Large intestine (tissue), 3 donors: ENCODE measurements around the gene DGAT2. TPM values are rescaled to one million over a fixed set of nuclear protein-coding genes. Genes with fewer than 3 reads are reported as not detected.

Source experiments
- DNase-seq, 2 donors: peaks; one replicate each; pipeline versions ENCODE4 v3.0.0 to v3.0.0-alpha.2; 2013
- H3K27ac ChIP-seq: one replicate; pipeline ENCODE4 v1.5.1; 2013; ENCODE audit warnings: low read length
- H3K27me3 ChIP-seq: 2 replicates; pipeline ENCODE4 v1.6.1; 2013; ENCODE audit warnings: low read length; ENCODE audit not compliant: control insufficient read depth, insufficient read depth
- H3K36me3 ChIP-seq: 2 replicates; pipeline ENCODE4 v1.6.1; 2013; ENCODE audit warnings: low read length; ENCODE audit not compliant: control insufficient read depth, insufficient read depth
- H3K4me1 ChIP-seq: one replicate; pipeline ENCODE4 v1.6.1; 2013; ENCODE audit warnings: low read length; ENCODE audit not compliant: control insufficient read depth, insufficient read depth
- H3K4me3 ChIP-seq: one replicate; pipeline ENCODE4 v1.5.1; 2013; ENCODE audit warnings: low read length
- H3K9me3 ChIP-seq: one replicate; pipeline ENCODE4 v1.6.1; 2013; ENCODE audit warnings: mild to moderate bottlenecking, low read depth, low read length, moderate library complexity; ENCODE audit not compliant: control insufficient read depth
- WGBS: methylation state at CpG from one replicate; pipeline ENCODE4 v1.1.5; 2013; ENCODE audit warnings: low lambda C conversion rate; ENCODE audit not compliant: insufficient coverage; 5-methylcytosine and 5-hydroxymethylcytosine counted together
- polyA plus RNA-seq: library from polyadenylated mRNA; unstranded; fragments of 120-200 nt; gene quantifications from one replicate; pipeline ENCODE4 v1.2.1, GENCODE V29; 2013

Gene DGAT2
- polyA plus RNA-seq, 1 donor: 70.2 TPM

DNA sequence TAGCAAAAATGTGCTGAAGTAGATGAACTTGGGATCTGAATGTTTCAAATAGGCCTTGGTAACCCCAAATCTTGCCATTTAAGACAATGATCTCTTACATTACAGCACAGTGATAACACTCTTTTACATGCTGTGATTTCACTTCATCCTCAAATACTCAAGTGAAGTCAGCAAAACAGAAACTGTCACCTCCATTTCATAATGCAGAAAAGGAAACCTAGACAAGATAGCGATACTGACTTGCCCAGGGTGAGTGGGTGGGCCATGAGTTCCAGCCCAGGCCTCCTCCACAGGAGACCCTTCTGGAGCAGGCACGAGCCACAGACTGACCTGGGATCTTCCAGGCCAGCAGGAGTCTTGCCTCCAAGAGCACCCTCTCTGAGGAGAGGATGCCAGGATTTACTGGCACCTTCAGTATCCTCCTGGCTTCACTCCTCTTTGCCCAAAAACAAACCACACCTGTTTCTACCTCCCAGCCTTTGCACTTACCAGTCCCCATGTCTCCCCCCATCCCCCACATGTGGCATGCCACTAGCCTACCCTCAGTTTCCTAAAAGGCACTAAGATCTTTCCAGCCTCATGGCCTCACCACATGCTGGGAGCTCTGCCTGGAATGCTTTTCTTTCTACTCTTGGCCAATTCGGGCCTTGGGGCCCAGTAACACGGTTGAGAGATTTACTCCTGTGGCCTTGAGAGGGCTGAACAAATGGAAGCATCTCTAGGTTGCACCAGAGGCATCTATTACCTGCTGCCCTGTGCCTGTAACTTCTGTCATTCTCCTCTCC is 1.9 kb upstream of the DGAT2 start:
- Histone ChIP-seq H3K9me3 (no peaks in the 10 kb centered on the region), H3K27ac (no peak overlapping the region), H3K36me3 (no peaks in the 10 kb centered on the region), H3K4me1 (peaks cover 40% of the 10 kb centered on the region), H3K27me3 (peaks cover 13% of the 10 kb centered on the region), H3K4me3 (no peak overlapping the region)
- no peak for DNase-seq
- no CpG with 5 or more reads among the region's 4 CpGs for WGBS

DNA sequence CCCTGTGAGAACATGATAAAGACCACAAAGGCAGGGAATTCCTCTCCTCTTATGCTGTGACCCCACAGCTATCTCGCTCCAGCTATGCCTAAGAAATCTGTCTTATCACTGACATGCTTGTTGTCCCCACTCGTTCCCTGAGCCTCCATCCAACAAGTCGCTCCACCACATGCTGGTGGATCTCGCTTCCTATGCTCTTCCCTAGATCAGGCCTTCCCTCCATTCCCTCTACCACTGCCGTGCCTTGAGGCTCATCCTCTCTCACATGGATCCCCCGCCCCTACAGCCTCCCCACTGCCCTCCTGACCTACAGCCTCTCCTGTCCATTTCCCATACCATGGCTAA is 1.4 kb upstream of the DGAT2 start:
- Histone ChIP-seq H3K27ac (no peak overlapping the region), H3K4me1 (peaks cover 37% of the 10 kb centered on the region), H3K9me3 (no peaks in the 10 kb centered on the region), H3K36me3 (no peaks in the 10 kb centered on the region), H3K4me3 (no peak overlapping the region), H3K27me3 (peaks cover 13% of the 10 kb centered on the region)
- no CpG with 5 or more reads among the region's 6 CpGs for WGBS
- no peak for DNase-seq

DNA sequence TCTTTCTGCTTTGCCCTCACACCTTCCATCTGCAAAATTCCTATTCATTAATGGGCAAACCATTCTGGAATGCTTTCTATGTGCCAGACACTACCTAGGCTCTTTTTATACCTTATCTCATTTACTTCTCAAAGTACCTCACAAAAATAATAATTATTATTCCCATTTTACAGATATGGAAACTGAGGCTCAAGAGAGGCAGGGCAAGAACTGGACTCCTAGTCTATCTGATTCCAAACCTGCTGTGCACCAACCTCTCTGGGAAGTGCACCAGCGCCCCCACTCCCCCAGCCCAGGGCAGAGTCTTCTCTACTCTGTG is 826 bp upstream of the DGAT2 start:
- no peaks in the 10 kb centered on the region for H3K36me3 ChIP-seq
- no CpG with 5 or more reads among the region's 1 CpG for WGBS
- H3K9me3 ChIP-seq: no peaks in the 10 kb centered on the region
- H3K4me3 ChIP-seq: no peak overlapping the region
- DNase-seq: no peak
- peaks cover 36% of the 10 kb centered on the region for H3K4me1 ChIP-seq
- peak overlapping the region; percentile 66 for H3K27ac ChIP-seq
- peaks cover 13% of the 10 kb centered on the region for H3K27me3 ChIP-seq

DNA sequence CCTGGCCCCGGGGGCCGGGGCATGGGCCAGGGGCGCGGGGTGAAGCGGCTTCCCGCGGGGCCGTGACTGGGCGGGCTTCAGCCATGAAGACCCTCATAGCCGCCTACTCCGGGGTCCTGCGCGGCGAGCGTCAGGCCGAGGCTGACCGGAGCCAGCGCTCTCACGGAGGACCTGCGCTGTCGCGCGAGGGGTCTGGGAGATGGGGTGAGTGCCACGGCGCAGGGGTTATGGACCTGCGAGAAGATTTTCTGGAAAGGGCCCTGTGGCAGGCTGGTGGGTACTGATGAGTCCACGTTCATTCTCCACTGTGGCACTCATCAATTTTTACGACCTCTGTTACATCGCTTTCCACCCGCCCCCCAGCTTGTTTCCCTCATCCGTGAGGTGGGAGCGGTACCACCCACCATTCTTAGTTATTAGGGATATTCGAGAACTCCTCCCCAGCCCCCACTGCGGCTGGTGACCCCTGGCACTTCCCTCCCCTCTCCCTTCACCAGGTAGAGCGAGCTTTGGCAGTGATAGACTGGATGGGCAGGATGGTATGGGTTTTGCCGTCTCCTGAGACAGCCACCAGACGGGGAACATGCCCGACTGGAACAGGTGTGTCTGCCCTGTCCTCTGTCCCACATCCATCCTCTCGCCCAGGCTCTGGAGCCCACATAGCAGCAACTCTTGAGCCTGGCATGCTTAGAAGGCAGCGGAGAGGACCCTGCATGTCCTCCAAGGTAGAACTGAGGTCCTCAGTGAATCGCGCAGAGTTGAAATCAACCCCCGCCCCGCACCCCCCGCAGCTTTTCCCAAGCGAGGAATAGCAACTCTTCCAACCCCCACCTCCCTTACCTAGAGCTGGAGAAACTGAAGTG is 562 bp downstream of the DGAT2 start:
- Histone ChIP-seq H3K4me1 (peaks cover 28% of the 10 kb centered on the region), H3K36me3 (no peaks in the 10 kb centered on the region), H3K27me3 (peaks cover 13% of the 10 kb centered on the region), H3K4me3 (peak overlapping the region; percentile 75), H3K9me3 (no peaks in the 10 kb centered on the region), H3K27ac (peak overlapping the region; percentile 37)
- peak in 1 of 2 donors; percentile 50 for DNase-seq
- no CpG with 5 or more reads among the region's 46 CpGs for WGBS

DNA sequence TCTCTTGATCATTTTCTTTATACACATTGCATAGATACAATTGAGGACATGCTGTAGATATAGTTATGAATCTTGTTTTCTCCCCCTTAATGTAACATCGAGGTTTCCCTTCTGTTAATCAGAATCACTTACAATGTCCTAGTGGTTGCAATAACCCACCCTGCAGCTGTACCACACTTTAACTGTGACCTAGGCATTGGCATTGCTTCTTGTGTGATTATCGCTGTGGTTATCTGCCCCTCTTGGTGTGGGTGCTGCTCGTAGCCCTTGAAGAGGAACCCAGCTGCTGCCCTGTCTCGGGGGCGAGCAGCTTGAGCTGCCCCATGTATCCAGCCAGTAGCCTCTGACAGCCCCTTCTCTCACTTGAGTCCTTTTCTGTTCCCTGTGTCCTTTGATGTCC is 1.5 kb downstream of the DGAT2 start:
- Histone ChIP-seq H3K4me3 (peak overlapping the region; percentile 75), H3K27me3 (peaks cover 13% of the 10 kb centered on the region), H3K27ac (no peak overlapping the region), H3K9me3 (no peaks in the 10 kb centered on the region), H3K36me3 (no peaks in the 10 kb centered on the region), H3K4me1 (peaks cover 28% of the 10 kb centered on the region)
- no peak for DNase-seq
- WGBS: no CpG with 5 or more reads among the region's 5 CpGs

DNA sequence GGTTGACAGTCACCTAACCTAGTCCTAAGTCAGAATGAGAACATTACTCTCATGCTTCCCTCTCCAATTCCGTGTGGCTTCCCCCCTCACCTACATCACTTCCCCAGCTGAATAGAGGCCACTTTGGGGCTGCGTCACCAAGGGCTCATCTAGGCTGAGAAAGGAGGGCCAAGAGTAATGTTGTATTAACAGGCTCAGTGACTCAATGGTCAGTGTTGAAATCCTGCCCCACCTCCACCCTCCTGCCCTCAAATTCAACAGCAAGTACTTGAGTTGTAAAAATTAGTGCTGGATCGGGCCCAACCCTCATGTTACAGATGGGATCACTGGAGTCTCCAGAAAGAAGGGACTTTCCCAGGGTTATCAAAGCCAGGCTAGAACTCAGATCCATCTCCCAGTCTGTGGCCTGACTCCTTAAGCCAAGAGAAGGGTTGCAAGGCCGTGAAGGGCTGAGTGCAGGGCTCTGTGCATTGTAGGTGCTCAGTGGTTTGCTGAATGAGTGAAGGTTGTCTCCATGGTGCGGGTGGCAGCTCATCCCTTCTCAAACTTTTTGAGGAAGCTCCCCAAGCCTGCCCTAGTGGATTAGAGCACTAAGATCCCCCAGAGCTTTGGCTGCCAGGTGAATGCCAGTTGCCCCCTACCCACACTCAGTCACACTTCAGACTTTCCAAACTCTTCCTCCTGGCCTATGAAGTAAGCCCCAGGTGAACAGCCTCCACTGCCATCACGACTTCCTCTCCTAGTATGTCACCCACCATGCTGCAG is 3.2 kb downstream of the DGAT2 start:
- H3K9me3 ChIP-seq: no peaks in the 10 kb centered on the region
- no CpG with 5 or more reads among the region's 6 CpGs for WGBS
- no peak overlapping the region for H3K27ac ChIP-seq
- peaks cover 13% of the 10 kb centered on the region for H3K27me3 ChIP-seq
- no peak overlapping the region for H3K4me3 ChIP-seq
- no peaks in the 10 kb centered on the region for H3K36me3 ChIP-seq
- peaks cover 28% of the 10 kb centered on the region for H3K4me1 ChIP-seq
- peak in 1 of 2 donors; percentile 45 for DNase-seq

DNA sequence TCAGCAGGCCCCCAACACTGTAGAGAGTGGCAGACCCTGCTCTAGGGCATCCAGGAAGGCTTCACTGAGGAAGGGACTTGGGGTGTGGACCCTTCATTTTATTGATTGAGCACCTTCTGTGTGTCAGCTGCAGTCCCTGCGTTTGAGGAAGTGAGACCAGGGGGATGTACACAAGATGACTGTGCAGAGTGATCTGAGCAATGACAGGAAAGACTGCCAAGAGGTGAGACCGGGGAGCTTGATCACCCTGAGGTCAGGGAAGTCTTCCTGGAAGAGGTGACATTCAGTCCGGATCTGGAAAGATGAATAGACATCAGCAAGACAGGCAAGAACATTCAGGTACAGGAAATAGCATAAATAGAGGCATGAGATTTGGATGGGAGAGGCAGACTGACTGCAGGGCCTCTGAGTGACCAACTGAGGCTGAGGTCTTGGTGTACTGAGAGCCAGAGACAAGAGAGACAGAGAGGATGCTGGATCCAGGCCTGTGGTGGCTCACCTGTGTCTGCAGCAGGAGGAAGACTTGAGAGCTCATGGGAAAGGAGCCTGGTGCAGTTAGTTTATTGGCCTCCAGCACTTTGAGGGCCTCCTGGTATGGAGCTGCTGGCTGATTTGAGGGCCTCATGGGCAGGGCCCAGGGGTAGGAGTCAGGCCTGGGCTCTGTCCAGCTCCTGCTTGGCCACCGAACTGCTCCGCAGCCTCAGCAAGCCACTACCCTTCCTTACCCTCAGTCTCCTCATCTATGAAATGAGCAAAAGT is 5.2 kb downstream of the DGAT2 start:
- no peak overlapping the region for H3K27ac ChIP-seq
- H3K36me3 ChIP-seq: peaks cover 3% of the 10 kb centered on the region
- no CpG with 5 or more reads among the region's 5 CpGs for WGBS
- peaks cover 6% of the 10 kb centered on the region for H3K27me3 ChIP-seq
- no peak overlapping the region for H3K4me3 ChIP-seq
- DNase-seq: no peak
- H3K9me3 ChIP-seq: no peaks in the 10 kb centered on the region
- H3K4me1 ChIP-seq: peaks cover 16% of the 10 kb centered on the region

DNA sequence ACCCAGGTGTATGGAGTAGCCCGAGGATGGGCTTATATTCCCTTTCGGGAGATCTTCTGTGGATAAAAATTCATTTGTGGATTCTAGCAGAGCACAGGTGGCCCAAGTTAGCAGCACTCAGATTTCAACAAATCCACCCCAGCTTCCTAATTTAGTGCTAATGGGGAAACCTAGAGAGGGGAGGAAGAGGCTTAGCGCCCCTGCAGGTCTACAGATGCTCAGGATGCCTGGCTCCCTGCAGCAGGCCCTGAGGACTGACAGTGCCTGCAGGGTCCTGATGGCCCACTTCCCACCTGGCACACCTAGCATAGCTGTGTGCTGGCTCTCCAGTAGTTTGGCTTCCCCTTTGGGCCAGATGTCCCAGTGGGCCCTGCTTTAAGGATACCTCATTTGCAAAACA is 6.5 kb downstream of the DGAT2 start:
- Histone ChIP-seq H3K27me3 (no peaks in the 10 kb centered on the region), H3K27ac (no peak overlapping the region), H3K36me3 (peaks cover 4% of the 10 kb centered on the region), H3K9me3 (no peaks in the 10 kb centered on the region), H3K4me3 (no peak overlapping the region), H3K4me1 (peaks cover 15% of the 10 kb centered on the region)
- DNase-seq: no peak
- WGBS: no CpG with 5 or more reads among the region's 3 CpGs

DNA sequence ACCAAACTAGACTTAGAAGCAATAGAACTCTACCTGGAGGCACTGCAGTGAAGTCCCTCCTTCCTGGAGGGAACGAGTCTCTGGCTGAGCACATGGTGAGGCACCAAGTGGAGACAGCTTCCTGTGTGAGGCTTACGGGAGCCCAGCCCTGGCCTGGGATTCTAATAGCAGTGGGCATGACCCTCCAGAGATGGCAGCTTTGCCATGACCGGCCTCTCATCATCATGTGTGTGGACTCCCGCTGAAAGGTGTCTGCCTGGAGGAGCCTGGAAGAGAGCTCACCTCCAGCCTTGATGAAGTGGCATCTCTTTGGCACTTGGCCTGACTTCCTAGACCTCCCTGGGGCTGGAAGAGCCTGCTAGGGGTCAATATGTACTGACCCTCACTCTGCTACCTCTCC is 8.0 kb downstream of the DGAT2 start:
- Histone ChIP-seq H3K36me3 (peaks cover 10% of the 10 kb centered on the region), H3K4me1 (peaks cover 2% of the 10 kb centered on the region), H3K27ac (no peak overlapping the region), H3K27me3 (no peaks in the 10 kb centered on the region), H3K9me3 (no peaks in the 10 kb centered on the region), H3K4me3 (no peak overlapping the region)
- DNase-seq: no peak
- no CpG with 5 or more reads among the region's 4 CpGs for WGBS
